Activated T-cell treated with anti-CD3 and anti-CD28 coated beads, Interleukin-2, amount 50 U/mL, for 1 hour (primary cell): ENCODE results near the gene MC4R.
"Not testable (repeated sequence)": the region's sequence is repeated elsewhere in the genome, so short reads cannot be mapped to it uniquely, and the experiment has no call there.

ENCODE experiments used
- DNase-seq: peaks from one replicate; pipeline ENCODE4 v3.0.0-alpha.2; 2020

Gene MC4R

GRCh38 chr18:60372596-60372995 lies at the start of gene MC4R:
Gene MC4R, minus strand, starts transcription at chr18:60372775. Its CDS starts 426 bp downstream, at chr18:60372349.
- no peak for DNase-seq

- DNase-seq, result not testable (repeated sequence)
Observed at GRCh38 chr18:60422306-60422705, 49.7 kb upstream of the MC4R start.

GRCh38 chr18:60421356-60422118 lies 49.0 kb upstream of the MC4R start:
- no peak for DNase-seq

- DNase-seq, result no peak
Observed at GRCh38 chr18:60417946-60418345, 45.4 kb upstream of the MC4R start.

- no peak for DNase-seq
Observed at GRCh38 chr18:60413944-60414547, 41.5 kb upstream of the MC4R start.

DNA sequence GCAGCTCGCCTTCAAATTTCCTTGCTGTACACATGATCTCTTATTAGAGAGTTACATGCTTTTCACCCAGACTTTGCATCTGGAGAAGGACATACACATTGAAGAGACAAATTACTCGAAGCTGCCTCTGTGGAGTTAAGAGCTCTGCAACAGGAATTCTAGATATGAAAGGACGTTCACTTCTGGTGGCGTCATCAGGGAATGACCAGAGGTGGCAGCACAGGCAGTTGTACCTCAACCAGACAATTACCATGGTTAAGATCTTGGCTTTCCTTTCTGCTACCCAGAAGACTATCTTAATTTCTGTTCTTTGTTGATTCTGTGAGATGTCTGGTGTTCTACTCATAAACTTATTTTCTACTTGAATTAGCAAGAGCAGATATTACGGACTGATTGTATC lies 39.1 kb upstream of the MC4R start:
- DNase-seq, result no peak

DNA sequence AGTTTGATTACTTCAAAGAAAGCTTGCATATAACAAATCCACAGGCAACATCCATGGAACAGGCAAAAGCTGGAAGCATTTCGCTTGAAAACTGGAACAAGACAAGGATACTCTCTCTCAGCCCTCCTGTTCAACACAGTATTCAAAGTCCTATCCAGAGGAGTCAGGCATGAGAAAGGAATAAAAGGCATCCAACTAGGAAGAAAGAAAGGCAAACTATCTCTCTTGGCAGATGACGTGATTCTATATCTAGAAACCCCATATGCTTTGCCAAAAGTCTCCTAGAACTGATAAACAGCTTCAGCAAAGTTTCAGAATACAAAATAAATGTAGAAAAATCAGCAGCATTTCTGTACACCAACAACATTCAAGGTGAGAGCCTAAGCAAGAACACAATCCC lies 34.1 kb upstream of the MC4R start:
- DNase-seq, result no peak

DNA sequence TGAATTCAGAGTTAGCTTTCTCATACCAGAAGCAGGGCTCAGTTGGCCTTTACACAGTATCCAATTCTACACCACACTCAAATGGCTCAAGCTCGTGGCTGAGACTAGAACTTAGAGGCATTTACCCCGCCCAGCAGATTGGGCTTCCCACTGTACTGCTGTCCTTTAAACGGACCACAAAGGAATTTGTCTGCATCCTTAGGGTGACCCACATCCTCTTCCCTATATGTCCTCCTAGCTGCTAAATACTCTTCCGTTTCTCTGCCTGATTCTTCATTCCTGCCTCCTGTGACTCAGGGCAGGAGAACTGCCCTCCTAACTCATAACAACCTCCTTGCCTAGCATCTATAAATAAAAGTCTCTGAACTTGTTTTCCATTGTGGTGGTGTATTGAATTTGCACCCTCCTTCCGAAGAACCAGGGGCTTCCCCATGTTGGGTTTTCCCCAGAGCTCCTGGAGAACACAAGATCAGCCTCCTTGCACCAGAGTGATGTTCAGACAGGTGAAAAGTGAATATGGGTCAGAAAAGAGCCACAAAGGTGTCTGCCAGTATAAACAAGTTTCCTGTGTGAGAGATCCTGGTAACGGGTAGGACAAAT lies 32.0 kb upstream of the MC4R start:
- no peak for DNase-seq

GRCh38 chr18:60401346-60401745 lies 28.8 kb upstream of the MC4R start:
- no peak for DNase-seq

GRCh38 chr18:60391571-60392226 lies 19.1 kb upstream of the MC4R start:
- no peak for DNase-seq

- no peak for DNase-seq
Observed at GRCh38 chr18:60389314-60389713, 16.7 kb upstream of the MC4R start.

DNA sequence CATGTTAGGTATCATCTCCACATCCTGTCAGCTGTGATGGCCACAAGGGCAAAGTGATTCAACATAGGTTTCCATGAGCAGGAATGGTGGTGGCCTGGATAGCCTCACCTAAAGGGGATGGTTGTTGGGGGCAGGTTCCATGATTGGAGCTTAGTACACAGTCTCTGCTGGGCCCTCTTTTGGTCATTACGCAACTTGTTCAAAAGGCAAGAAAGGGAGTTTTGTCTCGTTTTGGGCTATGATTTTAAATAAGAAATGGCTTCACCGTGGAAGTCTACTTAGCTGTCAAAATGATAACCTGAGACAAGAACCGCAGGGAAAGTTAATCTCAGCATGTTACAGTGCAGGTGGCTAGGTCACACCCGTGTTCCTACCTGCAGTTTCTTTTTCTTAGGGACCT lies 13.1 kb upstream of the MC4R start:
- DNase-seq, result no peak

DNA sequence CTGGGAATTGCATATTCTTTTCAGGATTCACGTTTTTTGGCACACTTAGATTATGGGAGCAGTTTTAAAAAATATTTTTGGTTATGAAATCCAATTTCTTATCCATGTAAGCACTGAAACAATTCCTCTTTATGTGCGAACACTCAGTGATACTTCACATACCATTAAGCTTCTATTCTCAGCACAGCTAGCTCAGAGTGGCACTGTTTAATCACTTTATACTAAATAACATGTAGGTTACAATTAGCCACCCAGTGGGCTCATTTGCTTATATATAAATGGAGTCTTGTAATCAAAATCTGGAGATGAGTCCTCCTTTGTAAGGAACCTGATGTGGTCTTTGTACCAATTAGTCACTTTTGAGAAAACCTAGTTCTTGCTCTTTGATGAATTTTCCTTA lies 11.3 kb upstream of the MC4R start:
- no peak for DNase-seq

- no peak for DNase-seq
Observed at GRCh38 chr18:60377778-60378469, 5.3 kb upstream of the MC4R start.

DNA sequence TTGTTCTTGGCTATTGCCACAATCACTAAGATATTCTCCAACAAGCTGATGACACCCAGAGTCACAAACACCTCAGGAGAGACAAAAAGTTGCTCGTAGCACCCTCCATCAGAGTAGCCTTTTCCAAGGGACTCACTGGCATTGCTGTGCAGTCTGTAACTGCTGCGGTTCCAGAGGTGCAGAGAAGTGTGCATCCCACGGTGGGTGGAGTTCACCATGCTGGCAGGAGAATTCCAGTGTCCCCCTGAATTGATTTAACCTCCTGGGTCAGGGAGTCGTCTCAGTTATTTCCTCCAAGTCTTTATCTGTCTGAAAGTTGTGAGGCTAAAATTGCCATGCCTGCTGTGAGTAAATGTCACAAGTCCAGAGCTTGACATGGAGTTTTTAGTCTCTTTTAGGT lies 443 bp downstream of the MC4R start:
- DNase-seq, result no peak

- DNase-seq, result no peak
Observed at GRCh38 chr18:60358516-60358915, 14.1 kb downstream of the MC4R start.

DNA sequence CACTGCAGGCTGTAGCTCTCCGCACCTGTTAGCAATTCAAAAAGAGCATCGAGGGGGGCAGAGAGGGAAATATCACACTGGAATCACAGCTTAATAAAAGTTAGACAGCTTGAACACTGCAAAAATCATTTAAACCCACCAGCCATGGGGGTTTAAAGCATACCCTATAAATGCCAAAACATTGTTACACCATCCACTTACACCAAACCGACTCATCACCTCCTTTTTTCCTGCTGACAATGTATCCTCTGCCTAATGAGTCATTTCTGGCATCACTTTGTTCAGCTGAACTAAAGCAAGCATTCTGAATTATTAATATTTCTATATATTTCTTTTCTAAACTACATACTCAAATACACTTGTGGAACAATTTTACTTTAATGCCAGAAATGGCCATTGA lies 21.6 kb downstream of the MC4R start:
- DNase-seq, result no peak

GRCh38 chr18:60350150-60350549 lies 22.4 kb downstream of the MC4R start:
- no peak for DNase-seq

DNA sequence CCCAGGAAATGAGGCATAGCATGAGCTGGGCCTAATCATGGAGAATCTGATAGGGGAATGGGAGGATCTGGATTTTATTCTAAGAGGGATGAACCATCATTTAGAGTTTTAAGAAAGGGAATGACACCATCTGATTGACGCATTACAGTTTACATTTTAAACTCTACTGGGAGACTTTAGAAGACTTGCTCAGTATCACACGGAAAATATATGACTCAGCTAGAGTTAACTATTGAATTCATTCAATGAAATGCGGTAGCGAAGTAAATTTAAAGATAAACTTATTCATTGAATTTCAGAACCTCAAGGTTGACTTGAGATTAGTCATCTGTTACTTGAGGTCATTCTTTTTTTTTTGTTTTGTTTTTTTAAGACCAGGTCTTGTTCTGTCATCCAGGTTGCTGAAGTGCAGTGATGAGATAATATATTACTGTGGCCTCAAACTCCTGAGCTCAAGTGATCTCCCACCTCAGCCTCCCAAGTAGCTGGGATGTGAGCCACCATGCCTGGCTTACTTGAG lies 25.0 kb downstream of the MC4R start:
- no peak for DNase-seq

GRCh38 chr18:60339018-60339417 lies 33.6 kb downstream of the MC4R start:
- no peak for DNase-seq

DNA sequence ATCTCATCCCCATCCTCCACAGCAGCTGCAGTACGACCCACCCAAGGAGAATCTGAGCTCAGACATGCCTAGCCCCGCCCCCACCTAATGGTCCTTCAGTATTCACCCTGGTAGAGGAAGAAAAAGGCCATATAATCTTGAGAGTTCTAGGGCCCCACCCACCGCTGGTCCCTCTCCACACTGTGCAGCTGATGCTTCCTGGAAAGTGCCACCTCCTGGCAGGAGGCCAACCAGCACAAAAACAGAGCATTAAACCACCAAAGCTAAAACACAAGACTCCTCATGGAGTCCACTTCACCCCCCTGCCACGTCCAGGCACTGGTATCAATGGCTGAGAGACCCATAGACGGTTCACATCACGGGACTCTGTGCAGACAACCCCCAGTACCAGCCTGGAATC lies 40.7 kb downstream of the MC4R start:
- DNase-seq, result no peak

GRCh38 chr18:60329131-60329530 lies 43.4 kb downstream of the MC4R start:
- DNase-seq, result no peak

GRCh38 chr18:60327880-60328279 lies 44.7 kb downstream of the MC4R start:
- no peak for DNase-seq
